OCI-LY7 (cell line): ENCODE data around the gene SENP1. TPM values are rescaled to one million over a fixed set of nuclear protein-coding genes. Genes with fewer than 3 reads are reported as not detected.

Experiments used
- BruUV-seq: library from RNA; stranded (reverse); fragments of 400-500 nt; replicated peaks from 2 replicates; lab custom pipeline; 2021; lab: Mats Ljungman, UMichigan
- CTCF ChIA-PET: fragments of 300-600 bp; sonication (Branson Sonifier 250); formaldehyde crosslinking; loops from one replicate; lab custom pipeline; 2022; ENCODE audit warnings: antibody characterized with exemption; ENCODE audit not compliant: unreplicated experiment; lab: Charles Lee
- POLR2A ChIA-PET: fragments of 300-600 bp; sonication (Branson Sonifier 250); formaldehyde crosslinking; loops from one replicate; lab custom pipeline; 2022; ENCODE audit warnings: antibody characterized with exemption; lab: Charles Lee
- DNase-seq: peaks from one replicate; pipeline ENCODE4 v3.0.0-alpha.2; 2015; ENCODE audit warnings: low spot score
- H2AFZ ChIP-seq: fragments of 200-600 bp; sonication (generic), shearing (Covaris generic); 2 replicates; pipeline ENCODE4 v1.6.1; 2014; ENCODE audit warnings: mild to moderate bottlenecking, antibody characterized with exemption, low read length, moderate library complexity
- H3K27ac ChIP-seq: fragments of 200-600 bp; sonication (generic); 2 replicates; pipeline ENCODE4 v1.5.1; 2014; ENCODE audit warnings: mixed run types, low read depth, mild to moderate bottlenecking, moderate library complexity, low read length, inconsistent platforms; ENCODE audit not compliant: poor library complexity, severe bottlenecking
- H3K36me3 ChIP-seq: fragments of 200-600 bp; sonication (generic); 2 replicates; pipeline ENCODE4 v1.6.1; 2014; ENCODE audit warnings: mild to moderate bottlenecking, antibody characterized with exemption, low read length, moderate library complexity, mixed read lengths; ENCODE audit not compliant: insufficient read depth
- H3K4me1 ChIP-seq: fragments of 200-600 bp; sonication (generic); 2 replicates; pipeline ENCODE4 v1.5.1; 2014; ENCODE audit warnings: mild to moderate bottlenecking, low read length; ENCODE audit not compliant: insufficient read depth, poor library complexity, severe bottlenecking
- H3K4me2 ChIP-seq: fragments of 200-600 bp; sonication (generic); 2 replicates; pipeline ENCODE4 v1.6.1; 2014; ENCODE audit warnings: mild to moderate bottlenecking, low read length
- H3K4me3 ChIP-seq: fragments of 200-600 bp; sonication (generic); 2 replicates; pipeline ENCODE4 v1.5.1; 2014; ENCODE audit warnings: mild to moderate bottlenecking, low read depth, low read length; ENCODE audit not compliant: poor library complexity, severe bottlenecking
- H3K79me2 ChIP-seq: fragments of 200-600 bp; sonication (generic); 2 replicates; pipeline ENCODE4 v1.6.1; 2016; ENCODE audit warnings: low read depth, mild to moderate bottlenecking, low read length, moderate library complexity, mixed read lengths; ENCODE audit not compliant: insufficient read depth
- H3K9me2 ChIP-seq: fragments of 200-600 bp; sonication (generic); 2 replicates; pipeline ENCODE4 v1.6.1; 2016; ENCODE audit warnings: mild to moderate bottlenecking, low read length, mixed read lengths; ENCODE audit not compliant: insufficient read depth
- H3K9me3 ChIP-seq: fragments of 200-600 bp; sonication (generic); 2 replicates; pipeline ENCODE4 v1.6.1; 2014; ENCODE audit warnings: mild to moderate bottlenecking, mixed run types, low read length, mixed read lengths
- H4K20me1 ChIP-seq: fragments of 200-600 bp; sonication (generic); 2 replicates; pipeline ENCODE4 v1.6.1; 2014; ENCODE audit warnings: mild to moderate bottlenecking, antibody characterized with exemption, low read length, moderate library complexity, mixed read lengths; ENCODE audit not compliant: insufficient read depth
- EZH2phosphoT487 ChIP-seq: fragments of 200-600 bp; sonication (generic); IDR thresholded peaks from 2 replicates; pipeline ENCODE4 v1.6.1; 2018; ENCODE audit warnings: low read depth, borderline replicate concordance, mild to moderate bottlenecking, mixed run types, antibody characterized with exemption, low read length, moderate library complexity, mixed read lengths
- intact Hi-C: fragments of 100-400 bp; cut with micrococcal nuclease; formaldehyde crosslinking; loops from one replicate; pipeline ENCODE4 v1.10.0; 2022; ENCODE audit not compliant: unreplicated experiment
- total RNA-seq, 2 experiments: library from RNA; depleted of rRNA in 1 of 2; stranded (reverse); fragments of >200 nt in 1 of 2; shearing (Covaris generic) in 1 of 2; gene quantifications; 2 replicates each; pipeline ENCODE4 v1.2.3, GENCODE V29; 2014 to 2022
- TF ChIP-seq, protein P1 (sequence below): fragments of 200-600 bp; sonication (generic); conservative IDR thresholded peaks from 2 replicates; pipeline ENCODE4 v1.5.1; 2014; ENCODE audit warnings: mild to moderate bottlenecking, antibody characterized with exemption, low read length, moderate library complexity, mixed read lengths

SENP1 gene
- total RNA-seq, 2 experiments from 2014 or later: 48.3 to 54.7 TPM

DNA sequence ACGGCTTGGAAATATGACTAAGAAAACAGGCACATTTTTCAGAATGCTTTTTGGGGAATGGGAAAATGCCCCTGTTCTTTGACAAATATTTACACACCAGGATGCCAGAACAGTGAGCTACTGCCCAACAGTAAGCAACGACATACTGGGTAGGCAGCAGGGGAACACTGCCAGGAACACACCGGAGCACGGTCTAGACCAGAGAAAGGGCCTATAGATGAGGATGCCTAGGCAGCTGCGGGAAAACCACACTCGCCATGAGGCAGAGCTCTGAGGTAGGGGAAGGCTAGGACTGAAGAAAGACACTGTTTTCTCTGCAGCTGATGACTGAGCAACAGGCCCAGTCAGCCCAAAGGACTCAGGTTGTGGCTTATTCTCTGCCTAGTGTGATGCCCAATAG is 55.7 kb downstream of the SENP1 start:
- DNase-seq: no peak
- H3K9me3 ChIP-seq: no peaks in the 10 kb centered on the region
- no TSS peak for BruUV-seq
- no peak overlapping the region for H3K4me2 ChIP-seq
- TF ChIP-seq, protein P1, sequence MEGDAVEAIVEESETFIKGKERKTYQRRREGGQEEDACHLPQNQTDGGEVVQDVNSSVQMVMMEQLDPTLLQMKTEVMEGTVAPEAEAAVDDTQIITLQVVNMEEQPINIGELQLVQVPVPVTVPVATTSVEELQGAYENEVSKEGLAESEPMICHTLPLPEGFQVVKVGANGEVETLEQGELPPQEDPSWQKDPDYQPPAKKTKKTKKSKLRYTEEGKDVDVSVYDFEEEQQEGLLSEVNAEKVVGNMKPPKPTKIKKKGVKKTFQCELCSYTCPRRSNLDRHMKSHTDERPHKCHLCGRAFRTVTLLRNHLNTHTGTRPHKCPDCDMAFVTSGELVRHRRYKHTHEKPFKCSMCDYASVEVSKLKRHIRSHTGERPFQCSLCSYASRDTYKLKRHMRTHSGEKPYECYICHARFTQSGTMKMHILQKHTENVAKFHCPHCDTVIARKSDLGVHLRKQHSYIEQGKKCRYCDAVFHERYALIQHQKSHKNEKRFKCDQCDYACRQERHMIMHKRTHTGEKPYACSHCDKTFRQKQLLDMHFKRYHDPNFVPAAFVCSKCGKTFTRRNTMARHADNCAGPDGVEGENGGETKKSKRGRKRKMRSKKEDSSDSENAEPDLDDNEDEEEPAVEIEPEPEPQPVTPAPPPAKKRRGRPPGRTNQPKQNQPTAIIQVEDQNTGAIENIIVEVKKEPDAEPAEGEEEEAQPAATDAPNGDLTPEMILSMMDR: no peak
- no peak for TF ChIP-seq EZH2phosphoT487
- H3K4me3 ChIP-seq: no peak overlapping the region
- ChIA-PET POLR2A (interaction anchor here (0.7 kb wide), 2 partner anchors 35 to 92 kb away, joined by 3 read pairs; no protein-coding TSS in a partner anchor), CTCF (no interaction called here)
- no peak overlapping the region for H2AFZ ChIP-seq
- H4K20me1 ChIP-seq: no peaks in the 10 kb centered on the region
- H3K36me3 ChIP-seq: peaks cover 69% of the 10 kb centered on the region
- H3K9me2 ChIP-seq: no peaks in the 10 kb centered on the region
- no peaks in the 10 kb centered on the region for H3K79me2 ChIP-seq
- intact Hi-C loops: loop anchor here (10.0 kb wide), 1 partner anchor 615 kb away; no protein-coding TSS in a partner anchor
- H3K4me1 ChIP-seq: no peaks in the 10 kb centered on the region
- H3K27ac ChIP-seq: no peak overlapping the region

- no TSS peak for BruUV-seq
- no peak for TF ChIP-seq EZH2phosphoT487
- TF ChIP-seq, protein P1: no peak
- Histone ChIP-seq H4K20me1 (no peaks in the 10 kb centered on the region), H3K27ac (no peak overlapping the region), H3K9me3 (no peaks in the 10 kb centered on the region), H3K4me3 (no peak overlapping the region), H3K4me1 (no peaks in the 10 kb centered on the region), H3K9me2 (no peaks in the 10 kb centered on the region), H3K36me3 (peaks cover 93% of the 10 kb centered on the region), H3K4me2 (no peak overlapping the region), H2AFZ (no peak overlapping the region), H3K79me2 (no peaks in the 10 kb centered on the region)
- POLR2A ChIA-PET: interaction anchor here (0.9 to 1.0 kb wide), 2 partner anchors 23 to 82 kb away, joined by 3 read pairs; no protein-coding TSS in a partner anchor
- DNase-seq: no peak
- intact Hi-C loops: no loop called here
- CTCF ChIA-PET: no interaction called here
These were observed 59.8 kb downstream of the SENP1 start for GRCh38 chr12:48045965-48046518.
